DMS79 treated with DMSO at 0.1 percent for 48 hours (cell line): ENCODE results near the gene VEZT.

Experiments used
- DNase-seq: peaks from one replicate; lab custom pipeline; 2025; lab: John Stamatoyannopoulos, UW

Gene VEZT

GRCh38 chr12:95200128-95200894 lies 17.3 kb upstream of the VEZT start:
- DNase-seq, result no peak

GRCh38 chr12:95201056-95201670 lies 16.4 kb upstream of the VEZT start:
- no peak for DNase-seq

- no peak for DNase-seq
These were observed 14.7 kb upstream of the VEZT start for GRCh38 chr12:95202691-95203486.

GRCh38 chr12:95203487-95204030 lies 14.0 kb upstream of the VEZT start:
- DNase-seq, result no peak

- no peak for DNase-seq
These were observed 13.3 kb upstream of the VEZT start for GRCh38 chr12:95204141-95204866.

GRCh38 chr12:95205016-95205624 lies 12.5 kb upstream of the VEZT start:
- no peak for DNase-seq

GRCh38 chr12:95205685-95206084 lies 11.9 kb upstream of the VEZT start:
- no peak for DNase-seq

- no peak for DNase-seq
These were observed 10.7 kb upstream of the VEZT start for GRCh38 chr12:95206916-95207315.

GRCh38 chr12:95207407-95207806 lies 10.2 kb upstream of the VEZT start:
- DNase-seq, result no peak

- DNase-seq, result peak; percentile 91
These were observed 8.9 kb upstream of the VEZT start for GRCh38 chr12:95208678-95209077.

GRCh38 chr12:95212586-95212985 lies 5.0 kb upstream of the VEZT start:
- DNase-seq, result no peak

- DNase-seq, result no peak
These were observed 4.5 kb upstream of the VEZT start for GRCh38 chr12:95213119-95213518.

GRCh38 chr12:95213928-95214327 lies 3.7 kb upstream of the VEZT start:
- DNase-seq, result no peak

- peak; percentile 42 for DNase-seq
These were observed 3.1 kb upstream of the VEZT start for GRCh38 chr12:95214466-95214865.

GRCh38 chr12:95215949-95216348 lies 1.7 kb upstream of the VEZT start:
- peak; percentile 39 for DNase-seq

GRCh38 chr12:95216711-95217376 lies 763 bp upstream of the VEZT start:
- DNase-seq, result peak; percentile 40

GRCh38 chr12:95218150-95219133 lies 835 bp downstream of the VEZT start:
- peak; percentile 90 for DNase-seq

GRCh38 chr12:95220190-95220589 lies 2.6 kb downstream of the VEZT start:
- no peak for DNase-seq

- DNase-seq, result no peak
These were observed 3.1 kb downstream of the VEZT start for GRCh38 chr12:95220726-95221125.
